ENCODE results near the gene UCP2. TPM values are rescaled to one million over a fixed set of nuclear protein-coding genes. Genes with fewer than 3 reads are reported as not detected.

The UCP2 gene
- total and polyA plus RNA-seq, 10 of the 15 experiments (the other 5 are each of a cell fraction or from before 2014, with no cell fraction given), result 32.9 to 248 (median 154) TPM

GRCh38 chr11:73946798-73947458 is 35.7 kb downstream of the UCP2 start:
- H3K27ac ChIP-seq (ENCODE audit: control insufficient read depth, insufficient read depth), result no peak overlapping the region
- no peaks in the 10 kb centered on the region for H3K9me3 ChIP-seq (replicated peaks; ENCODE audit: control insufficient read depth, insufficient read depth, low read length)
- H3K36me3 ChIP-seq (ENCODE audit: control insufficient read depth in 2 of 2, insufficient read depth in 2 of 2, low read length in 1 of 2), result no peaks in the 10 kb centered on the region
- H3K4me2 ChIP-seq (ENCODE audit: control insufficient read depth, insufficient read depth), result no peak overlapping the region
- no peak overlapping the region for H2AFZ ChIP-seq (ENCODE audit: control insufficient read depth, low read depth, low read length)
- H3K4me3 ChIP-seq, result no peak overlapping the region
- no TSS peak for BruUV-seq (replicated peaks)
- ChIA-PET SMC1A (ENCODE audit: uncharacterized antibody, unreplicated experiment) (interaction anchor here (0.5 to 0.6 kb wide), 2 partner anchors 43 to 127 kb away, joined by 3 read pairs; no protein-coding TSS in a partner anchor), CTCF (no interaction called here), RAD21 (ENCODE audit: unreplicated experiment) (interaction anchor here (1.4 kb wide), 1 partner anchor 17 kb away, joined by 3 read pairs; no protein-coding TSS in a partner anchor), POLR2A (interaction anchor here (0.5 to 0.7 kb wide), 3 partner anchors 12 to 250 kb away, joined by 3 to 9 read pairs (median 4); no protein-coding TSS in a partner anchor)
- FAIRE-seq (no peak), DNase-seq (ENCODE audit: low read depth, low spot score) (no peak), ATAC-seq (no peak)
- WGBS (ENCODE audit: insufficient coverage, insufficient replicate concordance, low lambda C conversion rate, missing lambda C conversion rate), result 65% methylated on average over 13 of the region's 13 CpGs
- intact Hi-C loops (cut with micrococcal nuclease; ENCODE audit: unreplicated experiment), result no loop called here
- H3K27me3 ChIP-seq (replicated peaks in 1 of 2; ENCODE audit: control insufficient read depth in 2 of 2, insufficient read depth in 2 of 2, low read length in 1 of 2), result no peaks in the 10 kb centered on the region
- H3K79me2 ChIP-seq (ENCODE audit: control insufficient read depth, insufficient read depth, low read length), result no peaks in the 10 kb centered on the region
- H3K9ac ChIP-seq (ENCODE audit: control insufficient read depth, insufficient read depth, low read length), result no peak overlapping the region
- in situ Hi-C loops (cut with MboI), result no loop called here
- H3K4me1 ChIP-seq (ENCODE audit: control insufficient read depth, insufficient read depth, low read length), result no peaks in the 10 kb centered on the region
- no peaks in the 10 kb centered on the region for H4K20me1 ChIP-seq (ENCODE audit: control insufficient read depth, insufficient read depth)
- TF ChIP-seq HDAC6 (IDR thresholded peaks at IDR 0.05; ENCODE audit: unreplicated experiment), result no peak
- no peak for TF ChIP-seq IRF3 (IDR thresholded peaks at IDR 0.05)
- no peak for TF ChIP-seq IRF4 (IDR thresholded peaks at IDR 0.05; ENCODE audit: low read depth, low read length)
- no peak for TF ChIP-seq CREM (IDR thresholded peaks at IDR 0.05; ENCODE audit: low read depth)
- TF ChIP-seq JUND (IDR thresholded peaks at IDR 0.05; ENCODE audit: low read depth, low read length), result no peak
- no peak for TF ChIP-seq SKIL (IDR thresholded peaks at IDR 0.05; ENCODE audit: low read depth, poor library complexity, severe bottlenecking)
- no peak for TF ChIP-seq BACH1 (IDR thresholded peaks at IDR 0.05; ENCODE audit: borderline replicate concordance)
- TF ChIP-seq NFYA (IDR thresholded peaks at IDR 0.05; ENCODE audit: borderline replicate concordance, low read depth, low read length), result no peak
- TF ChIP-seq SMARCA5 (IDR thresholded peaks at IDR 0.05), result no peak
- no peak for TF ChIP-seq E2F8 (IDR thresholded peaks at IDR 0.05; ENCODE audit: low read depth, partially characterized antibody)
- TF ChIP-seq ZZZ3 (IDR thresholded peaks at IDR 0.05; ENCODE audit: control insufficient read depth, insufficient read length, low read depth), result no peak
- TF ChIP-seq MTA2 (IDR thresholded peaks at IDR 0.05; ENCODE audit: low read depth), result no peak
- TF ChIP-seq TAF1 (IDR thresholded peaks at IDR 0.05; ENCODE audit: borderline replicate concordance, low read depth, low read length), result no peak
- no peak for TF ChIP-seq FOXK2 (IDR thresholded peaks at IDR 0.05)
- TF ChIP-seq CHD4 (IDR thresholded peaks at IDR 0.05), result no peak
- no peak for TF ChIP-seq CHD2 (IDR thresholded peaks at IDR 0.05; ENCODE audit: borderline replicate concordance, low read depth, low read length)

Data from GM12878 (cell line).